Limb (tissue), 2 donors: ENCODE results near the gene LIPC.
A peak's percentile ranks its signal among the peaks of the same experiment; 100 is the strongest.

Experiments
- DNase-seq, 2 donors: peaks; one replicate each; pipeline ENCODE4 v3.0.0-alpha.2; 2016; ENCODE audit errors: extremely low spot score in 2 of 2

The LIPC gene

DNA sequence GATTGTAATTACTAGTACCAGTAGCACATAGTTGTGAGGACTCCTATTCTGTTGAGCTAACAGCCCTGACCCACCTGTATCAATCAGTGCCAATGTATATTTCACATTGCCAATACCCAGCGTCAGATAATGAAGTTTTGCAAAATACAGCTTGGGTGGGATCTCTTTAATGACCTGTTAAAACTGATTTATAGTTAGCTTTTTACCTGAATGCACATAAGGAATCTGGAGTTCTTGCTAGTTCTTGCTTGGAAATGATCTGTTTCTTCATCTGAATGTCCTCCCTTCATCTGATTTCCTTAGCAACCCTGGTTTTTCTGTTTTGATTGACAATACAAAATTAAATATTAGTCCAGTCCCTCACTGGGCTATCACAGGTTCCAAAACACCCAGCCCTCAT lies 62.8 kb downstream of the LIPC start:
- DNase-seq, result no peak

GRCh38 chr15:58495891-58496408 lies 64.2 kb downstream of the LIPC start:
- no peak for DNase-seq

GRCh38 chr15:58497046-58497785 lies 65.4 kb downstream of the LIPC start:
- DNase-seq, result no peak

DNA sequence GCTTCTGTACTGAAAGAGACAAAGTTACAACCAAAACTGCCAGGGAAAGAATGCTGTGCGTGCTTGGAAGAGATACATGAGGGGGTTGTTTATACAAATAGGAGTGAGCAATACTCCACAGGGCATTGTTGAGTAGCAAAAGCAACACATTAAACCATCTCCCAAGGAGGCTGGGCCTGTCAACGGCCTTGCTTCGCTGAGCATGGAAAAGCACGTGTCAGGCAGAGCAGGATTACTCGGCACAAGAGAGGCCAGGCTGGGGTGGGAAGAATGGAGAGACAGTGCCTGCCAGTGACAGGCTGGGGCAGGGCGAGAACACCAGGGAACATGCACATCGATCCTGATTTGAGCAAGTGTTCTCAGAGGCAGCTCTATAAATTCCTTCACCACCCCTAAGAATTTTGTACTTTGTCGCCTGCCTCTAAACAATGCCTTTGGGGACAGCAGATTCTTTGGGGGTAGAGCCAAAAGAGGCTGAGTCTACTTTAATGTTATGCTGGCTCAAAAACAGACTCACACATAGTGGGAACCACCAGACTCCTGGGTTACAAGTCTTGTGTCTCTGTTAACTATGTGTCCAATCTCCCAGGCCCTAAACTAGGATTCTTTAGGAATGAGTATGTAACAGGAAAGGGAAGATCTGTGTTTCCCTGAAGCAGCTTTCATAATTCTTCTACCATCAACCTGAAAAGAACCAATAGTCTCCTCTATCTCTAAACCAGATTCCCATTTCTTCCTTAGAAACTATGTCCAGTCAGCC lies 67.2 kb downstream of the LIPC start:
- DNase-seq, result no peak

- no peak for DNase-seq
Observed at GRCh38 chr15:58501006-58501405, 69.2 kb downstream of the LIPC start.

- no peak for DNase-seq
Observed at GRCh38 chr15:58501636-58502188, 69.9 kb downstream of the LIPC start.

DNA sequence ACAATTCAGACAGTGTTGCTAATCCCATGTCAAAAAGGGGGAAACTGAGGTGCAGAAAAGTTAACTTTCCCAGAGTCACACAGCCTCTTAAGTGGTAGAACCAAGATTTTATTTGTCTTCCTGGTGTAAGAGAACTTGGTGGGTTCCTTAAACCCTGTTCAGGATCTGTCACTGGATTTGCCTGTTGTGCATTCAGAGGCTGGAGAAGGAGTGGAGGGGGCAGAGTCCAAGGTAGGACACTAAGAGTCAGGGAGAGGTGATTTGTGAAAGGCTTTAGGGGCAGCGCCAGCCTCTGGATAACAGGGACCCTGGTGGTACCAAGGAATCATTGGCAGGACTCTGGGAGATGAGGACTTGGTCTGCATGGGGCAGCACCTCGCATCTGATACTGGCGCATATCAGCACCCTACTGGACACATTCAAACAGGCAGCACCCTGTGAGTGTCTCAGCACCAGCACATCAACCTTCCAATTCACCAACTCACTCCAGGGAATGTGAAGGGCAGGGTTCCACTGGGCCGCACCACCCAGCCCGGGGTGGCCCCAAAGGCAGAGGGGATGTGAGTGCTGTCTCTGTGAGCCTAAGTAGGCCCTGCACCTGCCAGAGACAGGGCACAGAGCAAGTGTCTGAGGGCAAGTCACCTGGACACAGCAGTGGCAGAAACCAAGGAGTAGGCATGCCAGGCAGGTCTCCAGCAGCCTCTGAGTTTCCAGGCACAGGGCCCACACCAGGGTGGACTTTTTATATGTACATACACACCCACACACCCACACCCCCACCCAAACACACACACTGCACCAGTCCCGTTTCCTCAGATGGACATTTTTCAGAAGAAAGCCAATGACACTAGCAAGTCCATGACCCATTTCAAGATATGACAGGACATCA lies 71.6 kb downstream of the LIPC start:
- DNase-seq, result no peak

DNA sequence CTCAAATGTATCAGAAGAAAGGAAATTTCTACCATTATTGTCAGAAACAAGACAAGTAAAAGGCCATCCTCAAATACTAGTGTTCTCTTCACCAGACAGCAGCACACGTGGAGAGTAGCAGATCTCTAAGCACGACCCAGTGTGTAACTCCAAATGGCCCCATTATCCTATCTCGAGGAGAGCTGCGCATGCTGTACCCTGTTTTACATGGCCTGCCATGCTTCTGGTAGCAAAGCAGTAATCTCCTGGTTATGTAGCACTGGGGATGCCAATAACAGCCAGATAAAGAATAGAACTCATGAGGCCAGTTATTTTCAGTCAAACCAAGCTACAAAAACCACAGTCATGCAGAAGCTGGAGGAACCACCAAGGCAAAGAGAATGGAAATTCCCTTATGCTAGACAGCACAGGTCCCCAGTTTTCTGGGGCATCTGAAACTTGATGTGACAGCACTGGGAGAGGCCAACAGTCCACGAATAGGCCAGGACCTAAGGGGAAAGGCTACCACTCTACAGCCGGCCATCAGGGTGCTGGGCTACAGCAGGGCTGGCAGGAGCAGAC lies 73.0 kb downstream of the LIPC start:
- no peak for DNase-seq

DNA sequence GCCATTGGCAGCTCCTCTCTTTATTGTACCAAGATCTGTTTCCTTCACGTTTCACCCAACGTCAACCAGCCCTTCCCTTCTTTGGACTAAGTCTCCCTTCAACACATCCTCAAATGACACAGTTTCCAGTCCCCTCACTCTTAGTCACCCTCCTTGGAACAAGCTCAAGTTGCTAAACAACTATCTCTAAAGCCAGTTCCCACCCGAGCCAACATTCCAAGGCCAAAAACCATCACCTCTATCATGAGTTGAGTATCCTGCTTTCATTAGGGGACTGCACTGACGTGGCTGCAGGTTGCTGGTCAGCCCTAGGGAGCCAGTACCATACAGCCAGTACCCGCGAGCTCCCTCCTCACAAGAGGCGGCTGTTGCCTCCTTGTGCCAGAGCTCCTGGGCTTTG lies 73.8 kb downstream of the LIPC start:
- no peak for DNase-seq

GRCh38 chr15:58506064-58506490 lies 74.3 kb downstream of the LIPC start:
- no peak for DNase-seq

GRCh38 chr15:58506783-58507668 lies 75.2 kb downstream of the LIPC start:
- no peak for DNase-seq

GRCh38 chr15:58509556-58509955 lies 77.8 kb downstream of the LIPC start:
- DNase-seq, result no peak

GRCh38 chr15:58510715-58511598 lies 79.2 kb downstream of the LIPC start:
- DNase-seq, result peak in 1 of 2 donors; percentile 41

DNA sequence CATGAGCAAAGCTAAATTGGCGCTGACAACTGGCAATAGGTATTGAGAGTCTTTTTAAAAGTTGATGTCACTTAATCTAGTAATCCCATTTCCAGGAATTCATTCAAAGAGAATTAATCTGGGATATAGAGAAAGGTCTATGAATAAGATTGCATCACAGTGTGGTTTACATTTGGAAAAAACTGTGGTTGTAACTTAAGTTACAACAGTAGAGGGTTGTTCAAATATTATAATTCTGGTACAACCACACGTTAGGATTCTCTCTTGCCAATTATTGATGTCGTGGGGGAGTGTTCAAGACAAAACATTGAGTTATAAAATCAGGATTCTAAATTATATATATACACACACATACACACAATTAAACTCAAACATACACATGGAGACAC lies 79.8 kb downstream of the LIPC start:
- DNase-seq, result no peak

DNA sequence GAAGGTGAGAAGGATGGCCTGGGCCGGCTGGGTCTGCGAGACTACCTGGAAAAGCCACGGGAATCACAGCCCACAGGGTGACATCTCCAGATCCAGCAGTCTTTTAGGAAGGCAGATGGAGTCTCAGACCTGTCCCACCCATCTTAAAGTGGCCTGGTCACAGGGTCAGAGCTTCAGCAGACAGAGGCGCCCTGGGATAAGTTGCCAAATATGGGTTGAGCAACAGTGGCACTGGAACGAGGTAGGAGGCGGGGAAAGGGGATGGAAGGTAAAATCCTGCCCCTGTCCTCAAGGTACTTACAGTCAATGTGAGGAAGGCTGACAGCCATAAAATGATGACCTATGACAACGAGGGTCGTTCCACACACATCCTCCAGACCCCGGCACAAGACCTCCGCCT lies 80.7 kb downstream of the LIPC start:
- no peak for DNase-seq

- DNase-seq, result no peak
Observed at GRCh38 chr15:58513008-58513407, 81.2 kb downstream of the LIPC start.

DNA sequence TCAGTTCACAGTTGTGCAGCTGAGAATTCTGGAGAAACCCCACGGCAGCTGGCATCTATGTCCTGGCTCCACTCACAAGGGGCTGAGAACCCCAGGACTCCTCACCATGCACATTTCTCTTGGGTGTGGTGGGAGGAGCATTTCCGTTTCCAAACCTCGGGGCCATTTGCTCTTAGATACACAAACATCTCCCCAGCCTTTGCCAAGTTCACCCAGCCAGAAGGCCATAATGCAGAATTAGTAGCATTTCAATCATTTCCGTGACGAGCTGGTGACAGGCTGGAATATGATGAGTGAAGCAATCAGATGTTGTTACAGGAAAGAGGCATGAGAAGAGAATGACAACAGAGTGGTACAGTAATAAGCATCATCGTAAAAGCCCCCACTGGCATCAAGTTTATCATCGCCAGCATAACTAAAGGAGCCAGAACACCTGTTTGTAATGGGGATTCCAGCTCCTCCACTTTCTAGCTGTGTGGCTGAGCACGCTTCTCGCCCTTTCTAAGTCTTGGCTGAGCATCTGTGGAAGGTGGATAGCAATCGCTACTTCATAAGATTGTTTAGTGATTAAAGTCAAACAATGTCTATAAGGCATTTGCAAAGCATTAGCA lies 82.0 kb downstream of the LIPC start:
- no peak for DNase-seq

GRCh38 chr15:58515807-58516206 lies 84.0 kb downstream of the LIPC start:
- no peak for DNase-seq

- DNase-seq, result no peak
Observed at GRCh38 chr15:58517252-58517681, 85.5 kb downstream of the LIPC start.
